COLO829 (cell line): ENCODE measurements around the gene CLDN22.
"Not testable (repeated sequence)": the region's sequence is repeated elsewhere in the genome, so short reads cannot be mapped to it uniquely, and the experiment has no call there.

Source experiments
- DNase-seq: peaks from one replicate; pipeline ENCODE4 v3.0.0; 2012; ENCODE audit warnings: low spot score

Gene CLDN22

GRCh38 chr4:183347146-183347545 lies 27.1 kb upstream of the CLDN22 start:
- DNase-seq, result no peak

GRCh38 chr4:183345261-183345660 lies 25.2 kb upstream of the CLDN22 start:
- DNase-seq, result no peak

GRCh38 chr4:183344523-183345255 lies 24.6 kb upstream of the CLDN22 start:
- DNase-seq, result no peak

- DNase-seq, result no peak
Observed at GRCh38 chr4:183343730-183344129, 23.7 kb upstream of the CLDN22 start.

- no peak for DNase-seq
Observed at GRCh38 chr4:183342541-183343533, 22.8 kb upstream of the CLDN22 start.

- no peak for DNase-seq
Observed at GRCh38 chr4:183337833-183338232, 17.8 kb upstream of the CLDN22 start.

- no peak for DNase-seq
Observed at GRCh38 chr4:183337349-183337748, 17.3 kb upstream of the CLDN22 start.

- DNase-seq, result peak; percentile 87
Observed at GRCh38 chr4:183335369-183335940, 15.4 kb upstream of the CLDN22 start.

GRCh38 chr4:183333983-183334382 lies 13.9 kb upstream of the CLDN22 start:
- no peak for DNase-seq

- no peak for DNase-seq
Observed at GRCh38 chr4:183333202-183333601, 13.1 kb upstream of the CLDN22 start.

- DNase-seq, result no peak
Observed at GRCh38 chr4:183332447-183332846, 12.4 kb upstream of the CLDN22 start.

- DNase-seq, result no peak
Observed at GRCh38 chr4:183330841-183331240, 10.8 kb upstream of the CLDN22 start.

- DNase-seq, result no peak
Observed at GRCh38 chr4:183329954-183330742, 10.1 kb upstream of the CLDN22 start.

GRCh38 chr4:183329244-183329643 lies 9.2 kb upstream of the CLDN22 start:
- no peak for DNase-seq

GRCh38 chr4:183328832-183329231 lies 8.8 kb upstream of the CLDN22 start:
- no peak for DNase-seq

GRCh38 chr4:183327827-183328226 lies 7.8 kb upstream of the CLDN22 start:
- no peak for DNase-seq

GRCh38 chr4:183326853-183327252 lies 6.8 kb upstream of the CLDN22 start:
- no peak for DNase-seq

GRCh38 chr4:183326387-183326786 lies 6.3 kb upstream of the CLDN22 start:
- DNase-seq, result not testable (repeated sequence)

GRCh38 chr4:183324619-183325018 lies 4.5 kb upstream of the CLDN22 start:
- DNase-seq, result no peak

- DNase-seq, result not testable (repeated sequence)
Observed at GRCh38 chr4:183324056-183324455, 4.0 kb upstream of the CLDN22 start.

- no peak for DNase-seq
Observed at GRCh38 chr4:183323295-183323694, 3.2 kb upstream of the CLDN22 start.

GRCh38 chr4:183322326-183322725 lies 2.2 kb upstream of the CLDN22 start, which contains the start of gene CLDN24:
CLDN24 (minus strand) TSS chr4:183322426; CDS start chr4:183322426, 0 bp downstream.
- peak; percentile 31 for DNase-seq
